Right cardiac atrium (tissue), 5 donors: ENCODE measurements around the gene FAM83E. TPM values are rescaled to one million over a fixed set of nuclear protein-coding genes. Genes with fewer than 3 reads are reported as not detected.
"Not testable (repeated sequence)": the region's sequence is repeated elsewhere in the genome, so short reads cannot be mapped to it uniquely, and the experiment has no call there.

ENCODE experiments used
- ATAC-seq, 2 donors: fragments of 200-7000 bp; cut with Tn5 transposase; one replicate each; pipeline versions ENCODE4 v1.8.0 to v1.9.1; 2020; ENCODE audit warnings: moderate library complexity in 2 of 2, mild to moderate bottlenecking in 1 of 2
- DNase-seq, 3 donors: peaks; one replicate each; pipeline ENCODE4 v3.0.0-alpha.2; 2020
- H3K27ac ChIP-seq: one replicate; pipeline ENCODE4 v1.5.1; 2013; ENCODE audit warnings: mild to moderate bottlenecking, low read length, control low read depth, moderate library complexity
- H3K27me3 ChIP-seq: one replicate; pipeline ENCODE4 v1.6.1; 2013; ENCODE audit not compliant: control insufficient read depth, insufficient read depth
- H3K4me1 ChIP-seq: one replicate; pipeline ENCODE4 v1.6.1; 2013; ENCODE audit warnings: low read length; ENCODE audit not compliant: control insufficient read depth, insufficient read depth
- H3K4me3 ChIP-seq: one replicate; pipeline ENCODE4 v1.5.1; 2013; ENCODE audit warnings: low read length, control low read depth
- H3K9me3 ChIP-seq: one replicate; pipeline ENCODE4 v1.6.1; 2013; ENCODE audit warnings: low read length; ENCODE audit not compliant: control insufficient read depth
- WGBS: extraction: QIAGEN DNeasy Blood & Tissue Kit; methylation state at CpG from one replicate; pipeline ENCODE4 v1.1.7; 2013; 5-methylcytosine and 5-hydroxymethylcytosine counted together
- intact Hi-C, 4 donors: fragments of 100-400 bp; cut with DNase I; formaldehyde crosslinking; loops; one replicate each; pipeline versions ENCODE4 v1.11.0 to v1.14.0; 2022 to 2023
- long read RNA-seq, 4 donors: library from polyadenylated mRNA; unstranded; transcript quantifications; one replicate each; pipeline ENCODE4 v2.0.0, GENCODE V29; 2020 to 2021
- polyA plus RNA-seq: library from polyadenylated mRNA; stranded (reverse); fragments of 200-250 nt; gene quantifications from one replicate; pipeline ENCODE4 v1.2.3, GENCODE V29; 2013
- total RNA-seq, 4 donors: library from RNA; stranded (reverse); fragmentation: NEBNext Ultra II Directional; extraction: Animal tissue kit (Norgen Biotek cat#: 25700); gene quantifications; one replicate each; pipeline ENCODE4 v1.2.1, GENCODE V29; 2021
- donor health status: healthy with polysubstance abuse.
- donor health status: DM: no; HTN: yes; CAD: no.
- donor health status: DM: no; HTN: no; CAD: no.
- donor health status: DM: no; HTN: yes; CAD: no; lungs with severe emphysema.
- donor health status: DM: yes; HTN: yes; CAD: no.

Gene FAM83E
- under 1 TPM in 1 of 4 donors, not detected in 3; 0.33 TPM for total RNA-seq
- polyA plus RNA-seq, result 0.20 TPM
- long read RNA-seq, donor 1, result 0 reads
- long read RNA-seq, donor 2, result 0 reads
- long read RNA-seq, donor 3, result 0 reads
- long read RNA-seq, donor 4, result 0 reads

DNA sequence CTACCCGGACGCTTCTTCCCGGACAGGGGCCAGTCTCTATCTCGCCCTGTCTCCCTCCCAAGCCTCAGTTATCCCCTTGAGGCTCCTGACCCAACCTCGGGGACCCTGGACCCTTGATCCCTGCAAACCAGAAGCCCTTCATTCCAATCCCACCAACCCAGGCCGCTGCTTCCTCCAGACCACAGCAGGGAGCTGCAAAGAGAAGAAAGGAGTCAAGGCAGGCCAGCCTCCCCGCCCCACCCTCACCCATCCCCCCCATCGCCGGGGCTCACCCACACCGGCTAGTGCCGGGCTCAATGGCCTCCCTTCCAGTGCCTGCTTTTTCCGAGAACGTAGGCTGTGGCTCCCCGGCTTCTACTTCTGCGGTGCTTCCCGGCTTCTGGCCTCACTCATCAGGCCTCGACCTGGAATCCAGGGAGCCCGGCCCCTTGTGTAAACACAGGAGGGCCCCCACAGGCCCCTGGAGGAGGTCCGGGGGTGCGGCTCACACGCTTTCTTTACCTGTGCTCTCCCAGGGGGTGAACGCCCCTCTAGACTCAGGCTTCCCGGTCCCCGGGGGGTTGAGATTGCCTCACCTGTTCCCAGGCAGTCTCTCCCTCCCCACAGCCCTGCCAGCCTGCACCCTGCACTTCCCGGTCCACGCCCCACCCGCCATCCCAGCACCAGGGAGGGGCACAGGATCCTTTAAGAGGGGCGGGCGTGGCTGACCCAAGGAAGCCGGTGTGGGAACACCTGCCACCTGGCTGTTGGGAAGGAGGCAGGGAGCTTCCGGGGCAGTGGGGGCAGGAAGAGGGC is at the start of gene FAM83E:
TSS of gene FAM83E (minus strand) at position 641 of the 795 bp plus-strand sequence. CDS start 1,704 bp downstream, outside the sequence.
- Histone ChIP-seq H3K4me3 (no peak within 1 kb of the TSS), H3K27me3 (no peaks in the 10 kb centered on the region), H3K4me1 (peaks cover 5% of the 10 kb centered on the region), H3K27ac (peak within 1 kb of the TSS; percentile 25), H3K9me3 (no peaks in the 10 kb centered on the region)
- intact Hi-C loops, result no loop called here
- 56% methylated on average over 31 of the region's 31 CpGs for WGBS
- no peak for ATAC-seq
- DNase-seq, result no peak

GRCh38 chr19:48664476-48664875 is 49.6 kb upstream of the FAM83E start:
- 86% methylated on average over 14 of the region's 14 CpGs for WGBS
- Histone ChIP-seq H3K27me3 (no peaks in the 10 kb centered on the region), H3K9me3 (no peaks in the 10 kb centered on the region), H3K27ac (no peak overlapping the region), H3K4me3 (no peak overlapping the region), H3K4me1 (peaks cover 2% of the 10 kb centered on the region)
- intact Hi-C loops, result no loop called here
- DNase-seq, result no peak
- ATAC-seq, result no peak

DNA sequence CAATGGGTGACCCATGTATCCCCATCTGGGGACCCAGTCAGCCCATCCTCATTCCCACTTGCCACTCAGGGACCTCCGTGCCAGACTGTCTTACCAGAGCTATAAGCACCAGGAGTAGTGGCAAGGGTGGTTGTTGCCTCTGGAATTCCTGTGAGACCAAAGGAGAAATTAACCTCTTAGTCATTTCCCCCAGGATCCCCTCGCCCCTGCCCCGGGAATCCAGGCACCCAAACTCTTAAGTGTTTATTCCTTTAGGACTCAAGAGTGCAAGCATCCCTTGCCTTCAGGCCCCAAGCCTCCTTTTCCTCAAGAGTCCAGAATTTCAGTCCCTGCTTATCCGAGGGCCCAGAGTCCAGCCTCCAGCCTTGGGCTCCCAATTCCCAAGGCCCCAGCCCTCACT is 48.8 kb upstream of the FAM83E start:
- Histone ChIP-seq H3K27ac (no peak overlapping the region), H3K9me3 (no peaks in the 10 kb centered on the region), H3K4me1 (peaks cover 2% of the 10 kb centered on the region), H3K27me3 (no peaks in the 10 kb centered on the region), H3K4me3 (no peak overlapping the region)
- DNase-seq (no peak), ATAC-seq (no peak)
- WGBS, result 96% methylated on average over 4 of the region's 4 CpGs
- intact Hi-C loops, result no loop called here

GRCh38 chr19:48661711-48662090 is 46.8 kb upstream of the FAM83E start:
- intact Hi-C loops, result no loop called here
- ATAC-seq (peak in 1 of 2 donors; percentile 2), DNase-seq (peak in 2 of 3 donors; percentile 50 to 61)
- Histone ChIP-seq H3K9me3 (no peaks in the 10 kb centered on the region), H3K27ac (no peak overlapping the region), H3K27me3 (no peaks in the 10 kb centered on the region), H3K4me3 (no peak overlapping the region), H3K4me1 (peaks cover 2% of the 10 kb centered on the region)
- WGBS, result 89% methylated on average over 50 of the region's 50 CpGs

DNA sequence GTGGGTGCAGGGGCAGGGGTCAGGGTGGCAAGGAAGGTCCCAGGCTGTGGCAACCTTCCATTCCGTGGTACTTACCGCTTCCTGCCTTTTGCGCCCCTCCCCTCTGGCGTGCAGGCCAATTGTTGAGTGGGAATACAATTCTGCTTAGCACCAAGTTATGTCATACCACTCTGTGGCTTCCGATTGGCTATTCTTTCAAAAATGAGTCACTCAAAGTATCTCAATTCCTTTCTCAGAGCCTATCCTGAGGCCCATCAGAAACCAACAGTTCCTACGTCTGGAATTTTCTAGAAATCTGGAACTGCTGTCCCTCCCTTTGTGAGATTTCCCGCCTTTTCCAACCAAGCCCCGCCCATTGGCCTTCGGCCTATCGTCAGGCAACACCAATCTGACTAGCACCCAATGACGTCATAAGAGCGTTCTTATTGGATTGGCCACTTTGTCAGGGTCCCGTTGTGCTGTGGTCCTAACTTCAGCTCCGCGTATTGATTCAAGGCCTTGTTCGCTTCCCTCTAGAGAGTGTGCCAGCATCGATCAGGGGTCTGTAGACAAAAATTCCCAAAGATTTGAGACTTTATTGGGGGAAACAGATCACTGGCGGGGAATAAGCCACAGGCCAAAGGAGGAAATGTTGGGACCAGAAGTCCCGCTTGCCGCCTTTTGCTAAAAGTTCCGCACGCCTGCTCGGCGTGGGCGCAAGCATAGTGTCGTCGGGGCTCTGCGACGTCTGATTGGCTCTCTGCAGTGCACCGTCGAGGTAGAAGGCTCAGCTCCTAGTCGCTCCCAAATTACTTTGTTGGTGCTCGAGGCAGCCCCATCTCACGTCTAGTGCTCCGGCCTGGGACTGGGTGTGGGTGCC is 46.2 kb upstream of the FAM83E start:
- peak; percentile 92 to 97 for ATAC-seq
- H3K27ac ChIP-seq, result no peak overlapping the region
- peak; percentile 92 to 95 (median 95) for DNase-seq

DNA sequence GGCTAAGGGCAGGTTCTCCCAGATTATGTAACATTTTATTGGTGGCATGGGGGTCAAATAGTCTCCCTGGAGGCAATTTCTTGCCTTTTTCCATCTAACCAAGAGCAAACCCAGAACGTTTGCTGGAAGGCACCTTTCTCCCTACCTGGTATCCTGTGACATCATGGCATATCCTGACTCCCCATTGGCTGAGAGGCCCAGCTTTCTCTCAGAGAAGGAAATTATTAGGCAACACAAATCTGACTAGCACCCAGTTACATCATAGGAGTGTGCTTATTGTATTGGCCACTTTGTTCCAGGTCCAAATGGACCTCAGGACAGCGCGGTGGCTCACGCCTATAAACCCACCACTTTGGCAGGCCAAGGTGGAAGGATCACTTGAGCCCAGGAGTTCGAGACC is 44.9 kb upstream of the FAM83E start:
- no peak overlapping the region for H3K4me3 ChIP-seq
- WGBS, result 83% methylated on average over 5 of the region's 5 CpGs
- DNase-seq (peak in 1 of 3 donors; percentile 11), ATAC-seq (no peak)
- no peak overlapping the region for H3K27ac ChIP-seq
- no peaks in the 10 kb centered on the region for H3K9me3 ChIP-seq
- peaks cover 2% of the 10 kb centered on the region for H3K4me1 ChIP-seq
- intact Hi-C loops, result no loop called here
- H3K27me3 ChIP-seq, result no peaks in the 10 kb centered on the region

More for the DNA sequence above, 46.2 kb upstream of the FAM83E start:
- intact Hi-C loops, result no loop called here
- no peak overlapping the region for H3K4me3 ChIP-seq
- H3K4me1 ChIP-seq, result peaks cover 2% of the 10 kb centered on the region
- H3K9me3 ChIP-seq, result no peaks in the 10 kb centered on the region
- WGBS, result 56% methylated on average over 35 of the region's 35 CpGs
- H3K27me3 ChIP-seq, result no peaks in the 10 kb centered on the region

- Histone ChIP-seq H3K27ac (no peak overlapping the region), H3K27me3 (no peaks in the 10 kb centered on the region), H3K9me3 (no peaks in the 10 kb centered on the region), H3K4me3 (no peak overlapping the region), H3K4me1 (peaks cover 2% of the 10 kb centered on the region)
- WGBS, result 93% methylated on average over 6 of the region's 6 CpGs
- peak in 1 of 3 donors; percentile 6 for DNase-seq
- ATAC-seq, result no peak
- intact Hi-C loops, result no loop called here
Observed at GRCh38 chr19:48658483-48658882, 43.6 kb upstream of the FAM83E start.

GRCh38 chr19:48657828-48658227 is 43.0 kb upstream of the FAM83E start:
- H3K9me3 ChIP-seq, H3K27me3 ChIP-seq, DNase-seq, H3K27ac ChIP-seq, H3K4me1 ChIP-seq, intact Hi-C loops, ATAC-seq, H3K4me3 ChIP-seq: not testable (repeated sequence)
- 96% methylated on average over 5 of the region's 5 CpGs for WGBS

DNA sequence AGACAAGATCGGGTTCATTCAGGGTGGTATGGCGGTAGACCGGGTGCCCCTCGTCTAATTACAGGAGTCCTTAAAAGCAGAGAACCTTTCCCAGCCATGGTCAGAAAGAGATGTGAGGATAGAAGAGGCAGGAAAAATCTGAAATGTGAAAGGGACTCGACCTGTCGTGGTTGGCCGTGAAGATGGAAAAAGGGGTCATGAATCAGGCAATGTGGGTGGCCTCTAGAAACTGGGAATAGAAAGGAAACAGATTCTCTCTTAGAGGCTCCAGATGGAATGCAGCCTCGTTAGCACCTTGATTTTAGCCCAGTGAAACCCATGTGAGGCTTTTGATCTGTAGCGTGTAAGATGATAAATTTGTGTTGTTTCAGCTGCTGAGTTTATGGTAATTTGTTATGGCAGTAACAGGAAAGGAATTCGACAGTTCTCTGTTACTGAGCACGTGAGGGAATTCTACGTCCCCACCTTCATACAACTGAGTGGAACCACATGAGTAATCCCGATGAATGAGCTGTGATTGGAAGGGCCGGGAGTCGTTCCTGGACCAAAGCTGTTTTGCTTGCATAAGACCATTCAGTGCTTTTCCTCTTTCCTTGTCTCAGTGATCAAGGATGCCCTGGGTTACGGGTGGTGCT is 42.1 kb upstream of the FAM83E start:
- H3K9me3 ChIP-seq, result no peaks in the 10 kb centered on the region
- DNase-seq (no peak), ATAC-seq (no peak)
- H3K27ac ChIP-seq, result no peak overlapping the region
- WGBS, result 47% methylated on average over 16 of the region's 16 CpGs
- H3K27me3 ChIP-seq, result no peaks in the 10 kb centered on the region
- peaks cover 2% of the 10 kb centered on the region for H3K4me1 ChIP-seq
- intact Hi-C loops, result no loop called here
- H3K4me3 ChIP-seq, result no peak overlapping the region

GRCh38 chr19:48654299-48655059 is 39.6 kb upstream of the FAM83E start:
- Histone ChIP-seq H3K27me3 (no peaks in the 10 kb centered on the region), H3K27ac (no peak overlapping the region), H3K4me3 (no peak overlapping the region), H3K4me1 (no peaks in the 10 kb centered on the region), H3K9me3 (no peaks in the 10 kb centered on the region)
- 41% methylated on average over 11 of the region's 11 CpGs for WGBS
- ATAC-seq (no peak), DNase-seq (no peak)
- intact Hi-C loops, result no loop called here
